Measurements from ENCODE around the gene BCAR3.

Gene BCAR3

DNA sequence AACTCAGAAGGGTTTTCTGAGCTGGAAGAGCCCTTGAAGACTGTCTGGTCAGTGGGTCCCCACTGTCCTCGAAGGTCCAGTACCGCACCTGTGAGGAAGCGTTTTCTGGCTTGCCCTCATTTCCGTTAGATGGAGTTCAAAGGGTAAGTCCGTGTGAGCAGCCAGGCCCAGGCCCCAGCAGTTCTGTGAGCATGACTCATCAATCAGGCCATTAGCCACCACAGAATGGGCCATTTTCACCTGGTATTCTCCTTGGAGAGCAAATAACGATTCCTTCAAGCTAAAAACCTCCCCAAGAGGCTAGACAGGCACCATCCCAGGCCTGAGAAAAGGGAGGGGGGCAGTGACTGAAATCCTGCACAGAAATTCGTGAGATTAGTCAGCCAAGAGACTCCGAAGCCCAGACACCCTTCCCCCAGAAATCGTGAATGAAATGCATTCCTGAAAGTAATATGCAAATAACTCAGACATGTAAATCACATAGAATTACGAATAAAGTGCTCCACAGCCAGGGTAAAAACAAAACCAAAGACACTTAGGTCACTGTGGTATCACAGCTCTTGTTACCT lies 66.0 kb downstream of the BCAR3 start:
- DNase-seq (ENCODE audit: low spot score), result no peak

DNA sequence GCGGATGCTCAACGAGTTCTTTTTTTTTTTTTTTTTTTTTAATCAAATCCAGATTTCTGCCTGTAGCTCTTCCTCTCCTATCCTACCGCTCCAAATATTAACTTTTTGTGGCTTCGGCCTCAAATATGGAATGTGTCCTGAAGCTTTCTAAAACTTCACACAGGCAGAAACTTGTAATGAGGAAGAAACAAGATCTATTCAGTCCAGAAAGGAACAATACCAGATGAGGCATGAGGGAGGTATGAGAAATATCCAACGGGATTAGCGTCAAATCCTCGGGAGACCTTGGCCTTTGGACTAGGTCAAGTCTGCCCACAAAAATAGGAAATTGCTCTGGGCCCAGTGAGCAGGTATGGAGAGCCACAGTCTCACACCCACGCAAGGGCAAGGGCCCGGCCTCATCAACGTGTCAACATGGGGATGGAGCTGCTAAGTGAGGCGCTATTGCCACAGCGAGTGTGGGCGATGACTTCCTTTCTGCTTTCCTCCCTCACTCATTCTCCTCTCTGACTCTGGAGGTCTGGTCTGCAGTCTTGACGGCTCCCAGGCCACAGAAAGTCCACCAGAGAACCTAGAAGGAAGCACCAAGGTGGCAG lies 66.6 kb downstream of the BCAR3 start:
- DNase-seq (ENCODE audit: low spot score), result no peak

DNA sequence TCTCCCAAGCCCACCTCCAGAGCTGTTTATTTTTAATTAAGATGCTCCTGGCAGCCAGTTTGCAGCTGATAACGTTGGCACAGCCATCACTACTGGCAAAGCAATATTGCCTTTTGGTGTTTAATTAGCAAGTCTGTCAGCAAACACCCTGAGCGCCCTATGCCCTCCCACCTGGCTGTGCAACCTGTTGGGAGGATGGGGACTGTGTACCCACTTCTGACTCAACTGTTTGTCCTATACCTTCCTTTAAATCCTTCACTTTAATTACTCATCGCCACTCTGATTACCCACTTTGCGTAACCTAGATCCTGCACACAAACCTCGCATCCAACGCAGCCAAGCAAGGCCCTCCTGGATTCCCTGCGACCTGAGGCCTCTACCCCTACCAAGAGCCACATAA lies 67.1 kb downstream of the BCAR3 start:
- no peak for DNase-seq (ENCODE audit: low spot score)

- DNase-seq (ENCODE audit: low spot score), result no peak
Measured at GRCh38 chr1:93613898-93614297, 67.7 kb downstream of the BCAR3 start.

GRCh38 chr1:93612510-93612909 lies 69.1 kb downstream of the BCAR3 start:
- DNase-seq (ENCODE audit: low spot score), result no peak

DNA sequence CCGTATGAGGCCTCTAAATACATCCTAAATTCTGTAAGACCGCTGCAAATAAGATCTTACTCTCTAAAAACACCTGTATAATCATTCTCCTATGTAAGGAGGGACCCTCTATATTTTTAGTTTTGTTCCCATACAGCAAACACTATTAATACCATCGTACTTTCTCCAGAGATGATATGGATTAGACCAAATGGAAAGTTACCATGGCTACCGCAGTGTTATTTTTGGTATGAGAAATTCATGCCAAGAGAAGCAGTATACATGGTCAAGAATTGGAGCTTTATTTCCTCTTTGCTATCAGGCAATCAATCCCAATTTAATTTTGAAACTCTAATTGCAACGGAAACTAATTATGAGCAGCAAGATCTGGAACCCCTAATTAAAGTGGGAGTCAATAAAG lies 70.0 kb downstream of the BCAR3 start:
- DNase-seq (ENCODE audit: low spot score), result no peak

DNA sequence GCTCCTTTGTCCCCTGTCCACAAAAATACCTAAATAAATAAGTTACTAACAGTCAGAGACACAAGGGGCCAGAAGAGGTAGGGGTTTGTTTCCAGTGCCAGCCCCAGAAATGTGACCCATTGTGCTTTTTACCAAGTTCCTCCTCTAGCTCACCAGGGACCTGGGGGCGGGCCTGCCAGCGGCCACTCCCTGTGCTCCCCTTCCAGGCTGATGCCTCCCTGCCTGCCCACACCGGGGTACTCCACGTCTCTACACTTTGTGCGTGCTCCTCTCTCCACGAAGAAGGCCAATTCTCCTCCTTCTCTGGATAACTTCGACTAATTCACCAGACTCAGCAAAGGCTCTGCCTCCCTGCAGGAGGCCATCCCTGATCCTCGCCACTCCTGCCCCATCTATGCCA lies 72.1 kb downstream of the BCAR3 start:
- DNase-seq (ENCODE audit: low spot score), result no peak

GRCh38 chr1:93608187-93609109 lies 73.2 kb downstream of the BCAR3 start:
- DNase-seq (ENCODE audit: low spot score), result no peak

DNA sequence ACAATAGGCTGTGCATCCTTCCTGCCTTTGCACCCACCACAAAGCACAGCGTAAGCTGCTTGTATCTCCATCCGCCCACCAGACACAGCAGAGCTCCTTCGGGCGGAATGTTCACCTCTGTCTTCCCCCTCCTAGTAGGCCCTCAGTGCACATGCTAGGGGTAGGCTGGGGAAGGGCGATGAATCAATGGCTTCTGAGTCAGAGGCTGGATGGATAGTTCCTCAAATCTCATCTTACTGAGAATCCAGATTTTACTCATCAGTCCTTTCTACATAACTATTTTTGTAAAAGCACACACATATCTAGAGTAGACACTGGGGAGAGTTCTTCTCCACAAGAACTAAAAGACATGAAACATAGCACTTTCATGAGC lies 73.8 kb downstream of the BCAR3 start:
- no peak for DNase-seq (ENCODE audit: low spot score)

- no peak for DNase-seq (ENCODE audit: low spot score)
Measured at GRCh38 chr1:93605812-93606512, 75.7 kb downstream of the BCAR3 start.

- no peak for DNase-seq (ENCODE audit: low spot score)
Measured at GRCh38 chr1:93605026-93605568, 76.5 kb downstream of the BCAR3 start.

DNA sequence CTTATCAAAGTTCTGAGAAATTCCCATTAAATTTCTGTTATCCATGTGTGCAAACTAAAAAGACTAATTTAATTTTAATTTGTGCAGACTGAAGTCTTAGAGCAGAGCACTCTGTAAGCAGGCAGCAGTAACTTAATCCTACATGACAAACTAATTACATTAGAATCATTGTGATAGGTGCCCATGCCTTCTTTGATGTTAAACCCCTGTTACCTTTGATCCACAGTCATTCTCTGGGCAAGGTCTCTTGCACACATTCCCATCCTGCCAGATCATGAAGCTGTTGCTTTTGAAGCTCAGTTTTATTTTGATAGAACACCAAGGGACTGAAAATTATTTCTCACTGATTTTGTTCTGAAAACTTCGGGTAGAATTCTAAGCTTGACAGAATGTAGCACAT lies 77.2 kb downstream of the BCAR3 start:
- DNase-seq (ENCODE audit: low spot score), result no peak

GRCh38 chr1:93603601-93604000 lies 78.0 kb downstream of the BCAR3 start:
- DNase-seq (ENCODE audit: low spot score), result no peak

- DNase-seq (ENCODE audit: low spot score), result no peak
Measured at GRCh38 chr1:93603106-93603505, 78.5 kb downstream of the BCAR3 start.

GRCh38 chr1:93602101-93602500 lies 79.5 kb downstream of the BCAR3 start:
- DNase-seq (ENCODE audit: low spot score), result no peak

DNA sequence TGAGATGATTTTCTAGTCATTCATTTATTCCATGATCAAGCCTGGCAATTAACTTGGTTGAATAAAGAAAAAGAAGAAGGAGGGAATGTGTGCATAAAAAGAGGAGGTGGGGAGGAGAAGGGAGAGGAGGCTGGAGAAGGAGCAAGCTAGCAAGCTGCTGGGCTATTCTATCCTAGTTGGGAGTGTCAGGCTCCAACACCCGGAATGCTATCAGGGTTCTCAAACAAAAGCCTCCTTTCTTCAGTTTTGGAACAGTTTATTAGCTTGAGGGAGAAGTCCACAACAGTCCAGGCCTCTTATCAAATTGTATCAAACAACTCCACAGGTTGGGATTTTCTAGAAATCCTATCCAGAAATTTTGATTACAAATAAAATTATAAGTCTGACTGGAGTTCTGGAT lies 80.0 kb downstream of the BCAR3 start:
- no peak for DNase-seq (ENCODE audit: low spot score)

GRCh38 chr1:93600663-93601062 lies 81.0 kb downstream of the BCAR3 start:
- no peak for DNase-seq (ENCODE audit: low spot score)

- DNase-seq (ENCODE audit: low spot score), result no peak
Measured at GRCh38 chr1:93599479-93599878, 82.2 kb downstream of the BCAR3 start.

DNA sequence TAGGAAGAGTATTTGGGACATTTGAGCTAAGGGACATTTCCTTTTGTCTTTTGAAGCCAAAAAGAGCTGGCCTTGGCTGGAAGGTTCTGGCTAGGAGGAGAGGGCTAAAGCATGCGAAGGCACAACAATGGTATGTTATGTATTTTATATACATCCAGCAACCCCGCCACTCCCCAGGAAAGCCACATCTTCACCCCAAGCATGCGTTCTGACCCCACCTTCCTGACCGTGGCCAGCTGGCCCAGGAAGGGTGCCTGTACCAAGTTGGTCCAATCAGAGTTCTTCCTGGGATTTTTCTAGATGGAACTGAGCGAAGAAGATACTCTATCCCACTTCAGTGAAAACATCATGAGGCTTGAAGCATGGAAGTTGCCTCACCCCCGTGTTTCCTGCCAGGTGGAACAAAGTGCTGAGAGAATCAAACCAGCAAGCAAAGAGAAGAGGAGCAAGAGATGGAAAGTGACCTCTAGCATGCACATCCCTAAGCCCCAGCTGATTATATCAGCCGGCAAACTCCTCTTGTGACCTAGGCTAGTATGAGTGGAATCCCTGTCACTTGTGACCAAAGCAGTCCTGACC lies 82.7 kb downstream of the BCAR3 start:
- no peak for DNase-seq (ENCODE audit: low spot score)

GRCh38 chr1:93598396-93598795 lies 83.2 kb downstream of the BCAR3 start:
- DNase-seq (ENCODE audit: low spot score), result no peak

- no peak for DNase-seq (ENCODE audit: low spot score)
Measured at GRCh38 chr1:93597709-93598108, 83.9 kb downstream of the BCAR3 start.

Data from hematopoietic multipotent progenitor cell treated with erythropoietin and hydrocortisone succinate and interleukin-3 and kit ligand, for 15 days (in vitro differentiated cells).